ENCODE results near the gene HRK. TPM values are rescaled to one million over a fixed set of nuclear protein-coding genes. Genes with fewer than 3 reads are reported as not detected.

HRK gene
- total and polyA plus RNA-seq, 4 donors, result 0.14 TPM; not detected in 3

GRCh38 chr12:116812238-116812637 is 69.0 kb downstream of the HRK start:
- DNase-seq (ENCODE audit: low spot score), result no peak
- H3K27ac ChIP-seq (ENCODE audit: low read depth in 1 of 2, low read length in 2 of 2), result no peak overlapping the region
- no peaks in the 10 kb centered on the region for H3K36me3 ChIP-seq (ENCODE audit: control insufficient read depth in 4 of 4, insufficient read depth in 3 of 4, low read depth in 1 of 4, low read length in 3 of 4)
- WGBS, result 91% methylated on average over 10 of the region's 10 CpGs
- no peaks in the 10 kb centered on the region for H3K4me1 ChIP-seq (ENCODE audit: control insufficient read depth in 4 of 4, insufficient read depth in 4 of 4, low read length in 3 of 4)
- no peak for TF ChIP-seq YY1 (IDR thresholded peaks at IDR 0.05)
- TF ChIP-seq REST (IDR thresholded peaks at IDR 0.05), result no peak
- no peak for TF ChIP-seq GABPA (IDR thresholded peaks at IDR 0.05 in 1 of 2, conservative IDR thresholded peaks at IDR 0.05 in 1 of 2)
- TF ChIP-seq FOXA1 (IDR thresholded peaks at IDR 0.05), result no peak
- TF ChIP-seq HNF4A (conservative IDR thresholded peaks at IDR 0.05), result no peak
- no peak for TF ChIP-seq NR2F2 (IDR thresholded peaks at IDR 0.05)
- no peak for TF ChIP-seq EGR1 (IDR thresholded peaks at IDR 0.05; ENCODE audit: low read depth in 2 of 2)
- no peak for TF ChIP-seq FOXA2 (IDR thresholded peaks at IDR 0.05)
- no peak for TF ChIP-seq HNF4G (IDR thresholded peaks at IDR 0.05)
- no peak for TF ChIP-seq RXRA (IDR thresholded peaks at IDR 0.05)
- no peak for TF ChIP-seq TAF1 (conservative IDR thresholded peaks at IDR 0.05)
- TF ChIP-seq JUND (IDR thresholded peaks at IDR 0.05), result no peak
- no peak for TF ChIP-seq RAD21 (IDR thresholded peaks at IDR 0.05)
- no peak for TF ChIP-seq ZBTB33 (IDR thresholded peaks at IDR 0.05)
- no peak for TF ChIP-seq SP1 (IDR thresholded peaks at IDR 0.05)
- no peak for TF ChIP-seq MAX (IDR thresholded peaks at IDR 0.05)
- TF ChIP-seq ATF3 (IDR thresholded peaks at IDR 0.05), result no peak
- TF ChIP-seq CTCF (IDR thresholded peaks at IDR 0.05; ENCODE audit: low read depth, low read length, missing input control), result no peak
- H3K9me3 ChIP-seq (ENCODE audit: control insufficient read depth in 4 of 4, low read length in 3 of 4), result no peaks in the 10 kb centered on the region
- no peak overlapping the region for H3K9ac ChIP-seq (ENCODE audit: low read depth in 1 of 2, low read length in 2 of 2)
- no peaks in the 10 kb centered on the region for H3K27me3 ChIP-seq (ENCODE audit: control insufficient read depth in 4 of 4, insufficient read depth in 4 of 4, low read length in 3 of 4)
- no peak overlapping the region for H3K4me3 ChIP-seq (ENCODE audit: low read depth in 1 of 3, low read length in 3 of 3)
